HG02759 (cell line): ENCODE data around the gene SLC2A6.
"Not testable (repeated sequence)": the region's sequence is repeated elsewhere in the genome, so short reads cannot be mapped to it uniquely, and the experiment has no call there.

Source experiments
- ATAC-seq: cut with Tn5 transposase; IDR thresholded peaks from one replicate; pipeline ENCODE4 v1.9.1; 2021; ENCODE audit warnings: mild to moderate bottlenecking, moderate library complexity; ENCODE audit not compliant: unreplicated experiment

The SLC2A6 gene

DNA sequence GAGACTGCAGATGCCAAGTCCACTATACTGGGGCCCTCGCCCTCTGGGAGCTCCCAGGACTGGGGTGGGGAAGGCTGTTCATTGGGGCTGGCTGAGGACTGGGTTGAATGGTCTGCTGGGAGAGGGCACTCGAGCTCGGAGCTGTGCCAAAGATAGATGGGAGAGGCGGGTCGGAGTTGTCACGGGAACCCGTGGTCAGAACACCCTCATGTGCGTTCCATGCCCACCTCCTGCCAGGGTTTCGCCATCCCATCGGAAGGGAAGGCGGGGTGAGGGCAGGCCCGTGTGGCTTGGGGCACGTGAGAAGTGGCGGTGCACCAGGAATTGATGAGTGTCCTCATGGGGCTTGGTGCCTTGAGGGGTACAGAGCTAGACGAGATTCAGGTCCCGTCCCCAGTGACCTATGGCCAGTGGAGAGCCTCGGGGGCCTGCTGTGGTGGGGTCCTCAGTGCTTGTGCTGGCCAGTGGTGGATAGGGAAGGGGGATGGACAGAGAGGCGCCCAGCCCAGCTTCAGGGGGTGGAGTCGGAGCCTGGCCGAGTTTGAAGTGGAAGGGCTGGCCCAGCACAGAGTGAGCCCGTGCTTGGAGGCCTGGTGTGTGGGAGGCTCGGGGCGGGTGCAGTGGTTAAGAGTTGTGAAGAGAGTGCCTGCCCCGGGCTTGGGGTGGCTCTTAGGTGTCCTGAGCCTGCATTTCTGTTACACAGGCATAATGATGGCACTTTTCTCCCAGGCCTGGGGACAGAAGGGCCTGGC, 14.9 kb downstream of the SLC2A6 start:
- ATAC-seq: no peak

DNA sequence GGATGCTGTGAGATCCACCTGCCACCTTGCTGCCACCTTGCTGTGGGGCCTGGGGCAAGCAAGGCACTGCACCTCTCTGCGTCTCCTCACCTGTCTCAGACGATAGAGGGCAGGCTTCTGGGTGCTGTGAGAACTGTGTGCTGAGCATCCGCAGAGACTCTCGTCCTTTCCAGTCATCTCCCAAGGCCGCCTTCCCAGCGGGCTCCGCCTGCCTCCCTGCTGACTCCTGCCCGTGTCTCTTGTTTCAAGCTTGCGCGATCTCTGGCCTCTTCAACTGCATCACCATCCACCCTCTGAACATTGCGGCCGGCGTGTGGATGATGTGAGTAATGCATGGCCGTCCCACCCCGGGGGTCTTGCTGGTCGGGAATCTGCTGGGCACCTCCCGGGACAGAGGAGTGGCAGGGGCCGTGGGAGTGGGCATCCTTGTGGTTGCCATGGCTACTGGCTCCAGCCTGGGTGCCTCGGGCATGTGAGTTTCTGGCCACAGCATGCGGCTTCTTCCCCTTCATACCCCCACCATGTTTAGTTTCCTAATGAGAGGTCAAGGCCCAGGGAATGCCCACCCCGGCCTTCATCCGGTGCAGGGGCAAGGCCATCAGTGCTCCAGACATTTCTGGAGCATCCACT, 15.6 kb downstream of the SLC2A6 start:
- ATAC-seq: no peak

DNA sequence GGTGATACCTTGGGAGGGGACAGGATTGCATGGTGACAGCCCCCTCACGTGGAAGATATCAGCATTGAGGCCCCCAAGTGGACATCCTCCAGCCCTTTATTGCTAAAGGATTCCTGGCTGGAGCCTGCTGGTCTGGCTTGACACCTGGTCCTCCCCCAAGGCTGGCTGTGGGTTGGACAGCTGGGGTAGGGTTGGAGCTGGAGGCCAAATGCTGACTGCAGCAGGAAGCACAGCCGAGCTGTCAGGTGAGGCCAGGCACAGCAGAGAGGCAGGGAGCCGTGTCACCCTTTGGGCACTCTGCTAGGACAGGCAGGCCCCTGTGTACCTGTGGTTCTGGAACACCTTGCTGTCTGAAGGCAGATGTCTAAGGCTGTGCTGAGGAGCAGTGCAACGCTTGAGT, 16.9 kb downstream of the SLC2A6 start:
- ATAC-seq: no peak

DNA sequence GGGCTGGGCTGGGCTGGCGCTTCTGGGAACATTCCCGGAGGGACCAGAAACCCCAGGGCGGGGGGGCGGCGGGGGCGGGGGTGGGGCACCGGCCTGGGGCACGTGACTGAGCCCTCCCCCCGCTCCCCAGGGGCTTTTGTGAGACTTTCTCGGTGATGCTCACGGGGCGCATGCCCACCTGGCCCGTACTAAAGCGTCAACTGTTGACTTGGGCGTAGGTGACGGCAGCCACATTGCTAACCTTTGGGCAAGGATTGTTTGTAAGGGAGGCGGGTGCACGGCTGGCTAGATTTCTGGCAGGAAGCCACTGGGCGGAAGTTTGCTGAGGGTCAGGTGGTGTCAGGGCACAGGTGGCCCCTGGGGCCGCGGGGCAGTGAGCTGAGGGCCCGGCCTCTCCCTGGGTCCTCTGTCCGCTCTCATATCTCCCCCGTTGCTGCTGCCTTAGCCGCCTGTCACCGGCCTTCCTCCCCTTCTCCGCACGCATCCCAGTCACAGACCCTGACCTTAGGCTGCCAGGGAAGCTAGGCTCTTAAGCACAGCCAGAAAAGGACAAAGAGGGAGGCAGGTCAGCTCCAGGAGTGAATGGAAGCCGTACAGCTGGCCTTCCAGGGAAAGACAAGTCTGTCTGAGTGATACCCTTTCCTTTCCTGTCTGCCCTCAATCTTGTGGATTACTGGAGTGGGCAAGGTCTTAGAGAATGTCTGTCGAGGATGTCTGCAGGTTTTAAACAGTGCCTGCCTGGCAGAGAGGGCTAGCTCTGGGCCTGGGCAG, 18.3 kb downstream of the SLC2A6 start:
- peak; percentile 27 for ATAC-seq

DNA sequence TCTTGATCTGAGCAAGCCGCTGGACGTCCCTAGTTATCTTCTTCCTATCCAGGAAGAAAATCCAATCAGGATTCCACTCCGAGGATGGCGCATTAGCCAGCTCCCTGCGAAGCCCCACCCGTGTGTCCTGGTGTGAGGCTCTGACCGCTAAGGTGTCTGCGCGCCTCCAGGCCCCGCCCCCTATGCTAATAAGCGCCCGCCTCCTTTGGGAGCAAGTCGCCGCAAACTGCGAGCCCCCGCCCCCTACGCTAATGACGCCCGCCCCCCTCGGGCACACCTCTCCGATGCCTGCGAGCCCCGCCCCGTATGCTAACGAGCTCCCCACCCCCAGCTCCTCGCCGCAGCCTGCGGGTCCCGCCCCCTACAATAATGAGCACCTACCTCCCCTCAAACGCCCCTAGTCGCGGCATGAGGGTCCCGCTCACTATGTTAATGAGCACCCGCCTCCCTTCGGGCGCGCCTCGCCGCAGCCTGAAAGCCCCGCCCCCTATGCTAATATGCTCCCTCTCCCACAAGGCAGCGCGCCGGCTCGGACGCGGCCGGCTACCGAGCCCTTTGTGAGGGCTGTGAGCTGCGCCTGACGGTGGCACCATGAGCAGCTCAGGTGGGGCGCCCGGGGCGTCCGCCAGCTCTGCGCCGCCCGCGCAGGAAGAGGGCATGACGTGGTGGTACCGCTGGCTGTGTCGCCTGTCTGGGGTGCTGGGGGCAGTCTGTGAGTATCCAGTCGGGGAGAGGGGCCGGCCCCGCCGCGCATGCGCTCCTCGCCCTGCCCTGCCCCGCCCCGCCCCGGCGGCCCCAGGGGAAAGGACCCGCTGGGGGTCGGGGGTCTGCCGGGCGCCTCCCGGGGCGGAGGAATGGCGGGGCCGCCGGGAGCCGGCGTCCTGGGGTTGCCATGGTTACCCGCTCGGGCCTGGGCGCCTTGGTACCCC, 19.2 kb downstream of the SLC2A6 start, which contains the start of gene CACFD1:
Gene CACFD1, plus strand, starts transcription at position 503 of the 929 bp plus-strand sequence. Its CDS starts 89 bp downstream, at position 592.
- peak; percentile 82 for ATAC-seq

DNA sequence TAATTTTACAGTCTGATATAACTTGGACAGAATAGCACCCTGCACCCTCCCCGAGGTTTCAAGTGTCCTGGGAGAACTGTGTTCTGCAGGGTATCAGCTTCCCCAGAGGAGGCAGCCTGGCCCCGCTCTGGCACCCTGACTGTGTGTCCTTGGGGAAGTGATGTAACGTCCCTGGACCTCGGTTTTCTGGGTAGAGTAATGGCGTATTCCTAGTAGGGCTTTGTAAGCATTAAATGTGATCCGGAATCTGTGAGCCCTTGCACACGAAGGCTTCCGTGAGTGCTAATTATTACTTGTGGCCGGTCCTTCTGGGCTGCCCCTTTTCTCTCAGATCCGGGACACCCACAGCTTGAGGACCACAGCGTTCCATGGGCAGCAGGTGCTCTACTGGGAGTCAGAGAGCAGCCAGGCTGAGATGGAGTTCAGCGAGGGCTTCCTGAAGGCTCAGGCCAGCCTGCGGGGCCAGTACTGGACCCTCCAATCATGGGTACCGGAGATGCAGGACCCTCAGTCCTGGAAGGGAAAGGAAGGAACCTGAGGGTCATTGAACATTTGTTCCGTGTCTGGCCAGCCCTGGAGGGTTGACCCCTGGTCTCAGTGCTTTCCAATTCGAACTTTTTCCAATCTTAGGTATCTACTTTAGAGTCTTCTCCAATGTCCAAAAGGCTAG, 20.1 kb downstream of the SLC2A6 start:
- no peak for ATAC-seq

DNA sequence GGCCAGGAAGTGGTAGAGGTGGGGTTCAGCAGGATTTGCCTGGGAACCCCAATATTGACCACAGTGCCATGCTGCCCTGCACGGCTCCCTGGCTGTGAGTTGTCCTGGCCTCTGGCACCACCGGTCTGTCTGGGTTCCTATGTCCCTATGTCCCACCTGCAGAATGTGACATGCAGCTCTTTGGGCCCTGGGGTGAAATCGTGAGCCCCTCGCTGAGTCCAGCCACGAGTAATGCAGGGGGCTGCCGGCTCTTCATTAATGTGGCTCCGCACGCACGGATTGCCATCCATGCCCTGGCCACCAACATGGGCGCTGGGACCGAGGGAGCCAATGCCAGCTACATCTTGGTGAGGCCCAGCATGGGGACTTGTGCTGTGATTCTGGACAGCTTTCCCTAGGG, 21.2 kb downstream of the SLC2A6 start:
- ATAC-seq: no peak

DNA sequence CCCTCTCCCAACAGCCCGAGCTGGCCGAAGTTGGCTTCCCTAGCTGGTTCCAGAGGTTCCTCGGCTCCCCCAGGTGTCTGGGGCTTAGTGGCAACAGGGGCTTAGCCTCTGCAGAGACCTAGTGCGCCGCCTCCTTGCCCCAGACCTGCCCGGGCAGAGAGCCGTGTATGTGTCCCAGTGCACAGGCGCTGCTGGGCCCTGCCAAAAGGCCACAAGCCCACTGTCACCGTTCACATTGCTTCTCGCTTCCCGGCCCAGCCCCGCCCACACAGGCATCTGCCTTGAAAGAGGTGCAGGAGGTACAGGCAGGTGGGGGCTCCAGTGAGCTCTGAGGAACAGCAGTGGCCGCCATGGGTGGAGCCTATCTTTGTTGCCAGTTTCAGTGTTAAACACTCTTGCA, 21.7 kb downstream of the SLC2A6 start:
- no peak for ATAC-seq

DNA sequence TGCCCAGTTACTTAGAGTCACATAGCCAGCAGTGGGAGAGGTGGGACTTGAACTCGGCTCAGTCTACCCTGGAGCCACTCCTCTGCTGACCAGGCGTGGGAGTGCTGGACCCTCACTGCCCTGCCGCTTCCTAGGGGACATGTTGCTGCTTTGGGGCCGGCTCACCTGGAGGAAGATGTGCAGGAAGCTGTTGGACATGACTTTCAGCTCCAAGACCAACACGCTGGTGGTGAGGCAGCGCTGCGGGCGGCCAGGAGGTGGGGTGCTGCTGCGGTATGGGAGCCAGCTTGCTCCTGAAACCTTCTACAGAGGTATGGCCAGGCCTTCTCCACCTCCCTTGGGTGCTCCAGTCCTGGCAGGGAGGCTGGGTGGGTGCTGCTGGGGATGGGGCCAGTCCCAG, 22.5 kb downstream of the SLC2A6 start:
- no peak for ATAC-seq

DNA sequence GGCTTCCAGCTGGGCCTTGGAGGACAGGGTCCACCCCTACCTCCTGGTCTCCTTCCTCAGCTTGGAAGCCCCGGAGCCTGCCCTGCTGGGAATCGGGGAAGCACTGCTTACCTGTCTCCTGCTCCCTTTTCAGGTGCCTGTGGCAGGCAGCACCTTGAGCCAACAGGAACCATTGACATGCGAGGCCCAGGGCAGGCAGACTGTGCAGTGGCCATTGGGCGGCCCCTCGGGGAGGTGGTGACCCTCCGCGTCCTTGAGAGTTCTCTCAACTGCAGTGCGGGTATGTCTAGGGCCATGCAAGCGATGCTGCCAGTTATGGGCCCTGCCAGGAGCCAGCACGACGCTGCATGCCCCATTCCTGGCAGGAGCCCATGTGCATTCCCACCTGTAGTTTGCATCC, 23.0 kb downstream of the SLC2A6 start:
- no peak for ATAC-seq

DNA sequence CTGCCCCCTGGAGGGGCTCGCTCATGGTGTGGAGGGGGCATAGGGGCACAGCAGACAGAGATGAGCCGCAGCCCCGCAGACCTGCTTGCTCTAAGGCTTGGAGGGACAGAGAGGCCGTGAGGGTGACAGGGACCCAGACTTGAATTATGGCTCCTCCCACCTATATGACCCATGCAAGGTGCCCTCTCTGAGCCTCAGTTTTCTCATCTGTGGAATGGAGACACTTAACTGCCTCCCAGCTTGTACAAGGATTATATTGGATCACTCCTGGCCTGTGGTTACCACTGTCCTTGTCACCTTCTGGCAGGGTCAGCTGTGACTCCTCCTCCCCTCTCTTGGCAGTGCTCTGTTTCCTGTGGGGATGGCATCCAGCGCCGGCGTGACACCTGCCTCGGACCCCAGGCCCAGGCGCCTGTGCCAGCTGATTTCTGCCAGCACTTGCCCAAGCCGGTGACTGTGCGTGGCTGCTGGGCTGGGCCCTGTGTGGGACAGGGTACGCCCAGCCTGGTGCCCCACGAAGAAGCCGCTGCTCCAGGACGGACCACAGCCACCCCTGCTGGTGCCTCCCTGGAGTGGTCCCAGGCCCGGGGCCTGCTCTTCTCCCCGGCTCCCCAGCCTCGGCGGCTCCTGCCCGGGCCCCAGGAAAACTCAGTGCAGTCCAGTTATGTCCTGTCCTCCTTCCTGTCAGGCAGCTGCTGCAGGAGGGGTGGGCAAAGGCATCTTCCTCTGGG, 23.8 kb downstream of the SLC2A6 start:
- ATAC-seq: no peak

DNA sequence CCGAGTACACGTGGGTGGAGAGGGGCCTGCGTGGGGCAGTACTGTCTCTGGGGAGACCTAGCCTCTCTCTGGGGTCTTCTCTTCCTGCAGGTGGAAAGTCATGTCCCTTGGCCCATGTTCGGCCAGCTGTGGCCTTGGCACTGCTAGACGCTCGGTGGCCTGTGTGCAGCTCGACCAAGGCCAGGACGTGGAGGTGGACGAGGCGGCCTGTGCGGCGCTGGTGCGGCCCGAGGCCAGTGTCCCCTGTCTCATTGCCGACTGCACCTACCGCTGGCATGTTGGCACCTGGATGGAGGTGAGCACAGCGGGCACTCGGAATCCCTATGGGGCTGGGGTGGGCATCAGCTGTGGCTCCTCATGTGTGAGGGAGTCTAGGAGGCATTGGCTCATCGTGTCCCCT, 24.6 kb downstream of the SLC2A6 start:
- ATAC-seq: no peak

DNA sequence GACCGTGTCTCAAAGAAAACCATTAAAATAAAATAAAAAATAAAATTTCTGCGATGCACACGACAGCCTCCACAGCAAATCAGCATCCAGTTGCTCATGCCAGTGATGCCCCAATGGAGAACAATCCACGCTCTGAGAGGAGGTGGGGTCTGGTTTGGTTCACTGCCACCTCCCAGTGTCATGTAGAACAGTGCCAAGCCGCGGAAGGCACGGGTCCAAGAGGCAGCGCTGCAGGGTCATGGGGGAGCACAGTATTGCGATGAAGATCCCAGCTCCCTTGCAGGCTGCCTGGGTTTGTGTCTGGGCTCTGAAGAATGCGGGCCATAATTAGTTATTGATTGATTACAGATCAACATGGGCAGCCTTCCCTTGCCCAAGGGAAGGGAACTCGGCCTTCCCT, 25.2 kb downstream of the SLC2A6 start:
- no peak for ATAC-seq

DNA sequence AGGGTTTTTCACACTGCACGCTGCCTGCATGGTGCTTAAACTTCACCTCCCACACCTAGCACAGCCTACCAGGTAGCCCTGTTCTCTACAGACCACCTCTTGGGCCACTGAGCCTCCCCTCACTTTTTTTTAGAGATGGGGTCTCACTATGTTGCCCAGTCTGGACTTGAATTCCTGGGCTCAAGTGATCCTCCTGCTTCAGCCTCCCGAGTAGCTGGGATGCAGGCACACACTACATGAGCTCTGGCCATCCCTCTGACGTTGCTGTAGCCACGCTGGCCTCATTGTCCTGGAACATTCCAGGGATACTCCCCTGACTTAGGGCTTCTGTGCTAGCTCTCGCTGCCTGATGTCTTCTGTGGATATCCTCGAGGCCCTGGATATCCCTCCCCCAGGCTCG, 26.3 kb downstream of the SLC2A6 start:
- ATAC-seq: no peak

DNA sequence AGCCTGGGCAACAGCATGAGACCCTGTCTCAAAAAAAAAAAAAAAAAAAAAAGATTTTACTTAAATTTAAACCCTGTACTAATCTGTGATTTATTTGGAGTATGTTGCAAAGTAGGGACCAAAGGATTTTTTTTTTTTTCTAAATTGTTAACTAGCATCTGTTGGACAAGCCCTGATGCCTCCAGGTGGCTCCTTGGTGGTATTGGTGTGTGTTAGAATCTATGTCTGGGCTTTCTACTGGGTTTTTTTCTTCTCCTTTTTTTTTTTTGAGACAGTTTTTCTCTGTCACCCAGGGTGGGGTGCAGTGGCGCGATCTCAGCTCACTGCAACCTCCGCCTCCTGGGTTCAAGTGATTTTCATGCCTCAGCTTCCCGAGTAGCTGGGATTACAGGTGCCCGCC, 27.0 kb downstream of the SLC2A6 start:
- ATAC-seq: not testable (repeated sequence)

DNA sequence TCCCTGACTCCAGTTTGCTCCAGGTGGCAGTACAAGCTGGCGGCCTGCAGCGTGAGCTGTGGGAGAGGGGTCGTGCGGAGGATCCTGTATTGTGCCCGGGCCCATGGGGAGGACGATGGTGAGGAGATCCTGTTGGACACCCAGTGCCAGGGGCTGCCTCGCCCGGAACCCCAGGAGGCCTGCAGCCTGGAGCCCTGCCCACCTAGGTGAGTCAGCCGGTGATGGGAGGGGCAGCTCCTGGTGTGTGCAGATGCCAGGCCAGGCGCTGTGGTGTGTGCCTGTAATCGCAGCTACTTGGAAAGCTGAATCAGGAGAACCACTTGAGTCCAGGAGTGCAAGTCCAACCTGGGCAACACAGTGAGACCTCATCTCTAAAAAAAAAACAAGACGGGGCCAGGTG, 29.1 kb downstream of the SLC2A6 start:
- no peak for ATAC-seq

DNA sequence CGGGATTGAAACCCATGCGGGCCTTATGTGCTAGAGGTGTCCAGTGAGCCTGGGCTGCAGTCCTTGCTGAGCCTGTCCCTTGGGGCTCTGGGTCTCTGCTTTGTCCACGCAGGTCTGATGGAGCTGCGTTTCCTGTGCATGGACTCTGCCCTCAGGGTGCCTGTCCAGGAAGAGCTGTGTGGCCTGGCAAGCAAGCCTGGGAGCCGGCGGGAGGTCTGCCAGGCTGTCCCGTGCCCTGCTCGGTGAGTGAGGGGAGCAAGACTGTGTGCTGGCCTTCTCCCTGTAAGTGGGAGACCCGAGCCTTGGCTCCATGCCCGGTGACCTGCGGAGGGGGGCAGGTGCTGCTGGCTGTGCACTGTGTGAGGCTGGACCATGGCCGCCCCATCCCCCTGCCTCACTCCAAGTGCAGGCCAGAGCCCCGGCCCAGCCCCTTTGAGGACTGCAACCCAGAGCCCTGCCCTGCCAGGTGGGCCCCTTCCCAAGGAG, 30.4 kb downstream of the SLC2A6 start:
- no peak for ATAC-seq

DNA sequence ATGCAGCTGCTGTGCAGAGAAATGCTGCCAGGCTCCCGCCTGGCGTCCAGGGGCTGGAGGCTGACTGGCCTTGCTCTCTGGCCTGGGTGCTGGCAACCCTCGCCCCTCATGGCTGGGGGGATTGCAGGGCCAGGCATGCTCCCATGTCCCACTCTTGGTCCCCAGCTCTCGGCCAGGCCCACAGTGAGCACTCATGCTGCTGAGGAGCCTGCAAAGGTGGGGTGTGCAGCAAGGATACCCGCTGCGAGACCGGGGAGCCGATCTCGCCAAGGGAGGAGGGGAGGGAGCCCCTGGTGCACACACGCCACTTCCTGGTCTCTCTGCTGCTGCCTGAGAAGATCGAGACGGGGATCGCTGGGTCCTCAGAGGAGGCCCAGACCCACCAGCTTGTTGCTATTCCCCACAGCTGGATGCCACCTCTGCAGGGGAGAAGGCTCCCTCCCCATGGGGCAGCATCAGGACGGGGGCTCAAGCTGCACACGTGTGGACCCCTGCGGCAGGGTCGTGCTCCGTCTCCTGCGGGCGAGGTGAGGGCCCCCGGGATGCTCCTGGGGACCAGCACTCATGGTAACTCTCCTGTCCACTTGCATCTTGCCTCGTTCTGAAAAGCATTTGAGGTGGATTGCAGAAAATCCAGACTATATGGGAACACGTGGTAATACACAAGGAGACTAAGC, 33.5 kb downstream of the SLC2A6 start:
- ATAC-seq: no peak

DNA sequence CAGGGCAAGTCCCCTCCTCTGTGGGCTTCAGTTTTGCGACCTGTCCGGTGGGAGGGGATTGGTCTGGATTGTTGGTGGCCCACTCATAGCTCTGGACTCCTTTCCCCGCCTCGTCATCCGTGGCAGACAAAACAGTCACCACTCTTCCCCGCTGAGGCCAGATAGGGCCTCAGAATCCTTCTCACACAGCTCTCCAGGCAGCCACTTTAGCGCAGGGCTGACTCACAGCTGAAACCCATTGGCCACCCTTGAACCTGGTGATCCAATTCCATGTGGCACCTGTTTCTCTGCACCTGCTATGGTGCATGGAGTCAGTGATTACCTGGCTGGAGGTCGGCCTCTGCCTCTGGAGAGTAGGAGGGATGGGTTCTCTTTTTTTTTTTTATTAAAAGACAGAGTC, 34.9 kb downstream of the SLC2A6 start:
- no peak for ATAC-seq
